SJSA1 (cell line): Measurements from ENCODE around the gene SPACDR. TPM values are rescaled to one million over a fixed set of nuclear protein-coding genes. Genes with fewer than 3 reads are reported as not detected.

Experiments used
- DNase-seq, 2 experiments: peaks; one replicate each; pipeline ENCODE4 v3.0.0-alpha.2; 2015 to 2020; ENCODE audit warnings: low spot score in 2 of 2, low read depth in 1 of 2
- H3K27ac ChIP-seq: fragments of 250-450 bp; sonication (Bioruptor Pico); 2 replicates; pipeline ENCODE4 v1.5.1; 2020; ENCODE audit warnings: mild to moderate bottlenecking, moderate library complexity
- H3K27me3 ChIP-seq: fragments of 250-450 bp; sonication (Bioruptor Pico); replicated peaks from 2 replicates; pipeline ENCODE4 v1.5.1; 2020; ENCODE audit warnings: mild to moderate bottlenecking, moderate library complexity
- H3K36me3 ChIP-seq: fragments of 250-450 bp; sonication (Bioruptor Pico); 2 replicates; pipeline ENCODE4 v1.5.1; 2020; ENCODE audit warnings: mild to moderate bottlenecking
- H3K4me1 ChIP-seq: fragments of 250-450 bp; sonication (Bioruptor Pico); replicated peaks from 2 replicates; pipeline ENCODE4 v1.6.1; 2021; ENCODE audit warnings: mild to moderate bottlenecking
- H3K4me3 ChIP-seq: fragments of 250-450 bp; sonication (Bioruptor Pico); 2 replicates; pipeline ENCODE4 v1.5.1; 2020; ENCODE audit warnings: mild to moderate bottlenecking
- H3K9me3 ChIP-seq: fragments of 250-450 bp; sonication (Bioruptor Pico); replicated peaks from 2 replicates; pipeline ENCODE4 v1.5.1; 2020; ENCODE audit warnings: mild to moderate bottlenecking
- total RNA-seq: library from RNA; depleted of rRNA; stranded (reverse); fragments of >200 nt; shearing (Covaris generic); gene quantifications from 2 replicates; pipeline ENCODE4 v1.2.3, GENCODE V29; 2014

Gene SPACDR
- total RNA-seq, 1 experiment from 2014 or later = 0.66 TPM

DNA sequence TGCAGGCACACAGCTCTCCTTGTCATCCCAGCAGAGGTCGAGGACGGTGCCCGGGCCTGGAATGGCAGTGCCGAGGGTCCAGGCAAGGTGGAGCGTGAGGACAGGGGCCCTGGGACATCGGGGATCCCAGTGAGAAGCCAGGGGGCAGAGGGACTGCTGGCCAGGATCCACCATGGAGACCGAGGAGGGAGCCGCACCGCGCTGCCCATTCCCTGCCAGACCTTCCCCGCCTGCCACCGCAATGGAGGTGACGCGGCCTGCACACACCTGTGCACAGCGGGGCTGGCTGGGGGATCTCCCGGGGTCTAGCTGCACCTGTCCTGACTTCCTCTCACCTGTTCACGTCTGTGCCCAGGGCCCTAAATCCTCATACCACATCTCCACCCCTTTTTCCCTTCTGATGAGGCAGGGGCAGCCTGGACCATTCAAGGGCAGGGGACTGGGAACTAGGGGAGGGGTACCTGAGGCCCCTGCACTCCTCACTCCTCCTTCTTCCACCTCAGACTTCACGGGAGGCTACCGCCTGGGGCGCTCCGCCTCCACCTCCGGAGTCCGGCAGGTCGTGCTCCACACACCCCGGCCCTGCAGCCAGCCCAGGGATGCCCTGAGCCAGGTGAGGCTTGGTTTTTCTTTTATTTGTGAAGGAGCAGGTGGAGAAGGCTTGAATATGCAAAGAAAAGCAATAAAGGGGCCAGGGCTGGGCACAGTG lies 26.6 kb upstream of the SPACDR start:
- H3K4me3 ChIP-seq = no peak overlapping the region
- no peaks in the 10 kb centered on the region for H3K27me3 ChIP-seq
- no peaks in the 10 kb centered on the region for H3K9me3 ChIP-seq
- DNase-seq = no peak
- H3K36me3 ChIP-seq = no peaks in the 10 kb centered on the region
- H3K27ac ChIP-seq = no peak overlapping the region
- H3K4me1 ChIP-seq = no peaks in the 10 kb centered on the region

DNA sequence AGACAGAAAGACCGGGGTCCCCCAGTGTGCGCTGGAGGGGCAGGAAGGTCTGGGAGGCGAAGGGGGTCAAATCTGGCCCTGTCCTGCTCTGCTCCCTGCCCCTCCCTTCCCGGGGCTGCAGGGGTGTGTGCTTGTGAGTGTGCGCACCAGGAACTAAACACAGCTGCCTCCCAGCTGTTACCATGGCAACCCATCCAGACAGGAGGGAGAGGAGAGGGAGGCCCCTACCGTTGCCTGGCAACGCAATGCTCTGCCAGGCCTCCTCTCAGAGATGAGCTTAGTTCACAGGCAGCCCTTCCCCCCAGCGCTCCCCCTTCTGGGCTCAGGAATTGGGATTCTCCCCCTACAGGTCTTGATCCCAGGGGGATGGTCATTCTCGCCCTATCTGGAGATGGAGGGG lies 25.8 kb upstream of the SPACDR start:
- no peaks in the 10 kb centered on the region for H3K9me3 ChIP-seq
- no peaks in the 10 kb centered on the region for H3K36me3 ChIP-seq
- H3K4me1 ChIP-seq = no peaks in the 10 kb centered on the region
- H3K4me3 ChIP-seq = no peak overlapping the region
- no peak overlapping the region for H3K27ac ChIP-seq
- peak; percentile 42 to 79 for DNase-seq
- H3K27me3 ChIP-seq = no peaks in the 10 kb centered on the region

DNA sequence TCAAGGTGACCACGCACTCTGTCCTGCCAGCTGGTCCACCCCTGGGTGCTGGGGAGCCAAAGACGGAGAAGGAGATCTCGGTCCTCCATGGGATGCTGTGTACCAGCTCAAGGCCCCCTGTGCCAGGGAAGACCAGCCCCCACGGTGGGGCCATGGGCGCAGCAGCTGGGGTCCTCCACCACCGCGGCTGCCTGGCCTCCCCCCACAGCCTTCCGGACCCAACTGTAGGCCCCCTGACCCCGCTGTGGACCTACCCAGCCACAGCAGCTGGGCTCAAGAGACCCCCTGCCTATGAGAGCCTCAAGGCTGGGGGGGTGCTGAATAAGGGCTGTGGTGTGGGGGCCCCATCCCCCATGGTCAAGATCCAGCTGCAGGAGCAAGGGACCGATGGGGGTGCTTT lies 25.1 kb upstream of the SPACDR start:
- Histone ChIP-seq H3K4me1 (peaks cover 3% of the 10 kb centered on the region; the same call in 1 of the 2 replicates), H3K9me3 (no peaks in the 10 kb centered on the region), H3K27ac (no peak overlapping the region), H3K4me3 (no peak overlapping the region), H3K36me3 (no peaks in the 10 kb centered on the region), H3K27me3 (no peaks in the 10 kb centered on the region)
- DNase-seq = no peak

DNA sequence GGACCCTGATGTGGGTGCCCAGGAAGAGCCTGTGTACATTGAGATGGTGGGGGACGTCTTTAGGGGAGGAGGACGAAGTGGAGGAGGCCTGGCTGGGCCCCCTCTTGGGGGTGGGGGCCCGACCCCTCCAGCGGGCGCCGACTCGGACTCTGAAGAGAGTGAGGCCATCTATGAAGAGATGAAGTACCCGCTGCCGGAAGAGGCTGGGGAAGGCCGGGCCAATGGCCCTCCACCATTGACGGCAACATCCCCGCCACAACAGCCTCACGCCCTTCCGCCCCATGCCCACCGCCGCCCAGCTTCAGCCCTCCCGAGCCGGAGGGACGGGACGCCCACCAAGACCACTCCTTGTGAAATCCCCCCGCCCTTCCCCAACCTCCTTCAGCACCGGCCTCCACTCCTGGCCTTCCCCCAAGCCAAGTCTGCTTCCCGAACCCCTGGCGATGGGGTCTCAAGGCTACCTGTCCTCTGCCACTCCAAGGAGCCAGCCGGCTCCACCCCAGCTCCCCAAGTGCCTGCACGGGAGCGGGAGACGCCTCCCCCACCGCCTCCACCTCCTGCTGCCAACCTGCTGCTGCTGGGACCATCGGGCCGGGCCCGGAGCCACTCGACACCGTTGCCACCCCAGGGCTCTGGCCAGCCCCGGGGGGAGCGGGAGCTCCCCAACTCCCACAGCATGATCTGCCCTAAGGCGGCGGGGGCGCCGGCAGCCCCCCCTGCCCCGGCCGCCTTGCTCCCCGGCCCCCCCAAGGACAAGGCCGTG lies 24.5 kb upstream of the SPACDR start:
- Histone ChIP-seq H3K4me3 (no peak overlapping the region), H3K9me3 (no peaks in the 10 kb centered on the region), H3K27ac (no peak overlapping the region), H3K36me3 (no peaks in the 10 kb centered on the region), H3K4me1 (peaks cover 6% of the 10 kb centered on the region), H3K27me3 (no peaks in the 10 kb centered on the region)
- DNase-seq = peak in 1 of 2 experiments; percentile 45

DNA sequence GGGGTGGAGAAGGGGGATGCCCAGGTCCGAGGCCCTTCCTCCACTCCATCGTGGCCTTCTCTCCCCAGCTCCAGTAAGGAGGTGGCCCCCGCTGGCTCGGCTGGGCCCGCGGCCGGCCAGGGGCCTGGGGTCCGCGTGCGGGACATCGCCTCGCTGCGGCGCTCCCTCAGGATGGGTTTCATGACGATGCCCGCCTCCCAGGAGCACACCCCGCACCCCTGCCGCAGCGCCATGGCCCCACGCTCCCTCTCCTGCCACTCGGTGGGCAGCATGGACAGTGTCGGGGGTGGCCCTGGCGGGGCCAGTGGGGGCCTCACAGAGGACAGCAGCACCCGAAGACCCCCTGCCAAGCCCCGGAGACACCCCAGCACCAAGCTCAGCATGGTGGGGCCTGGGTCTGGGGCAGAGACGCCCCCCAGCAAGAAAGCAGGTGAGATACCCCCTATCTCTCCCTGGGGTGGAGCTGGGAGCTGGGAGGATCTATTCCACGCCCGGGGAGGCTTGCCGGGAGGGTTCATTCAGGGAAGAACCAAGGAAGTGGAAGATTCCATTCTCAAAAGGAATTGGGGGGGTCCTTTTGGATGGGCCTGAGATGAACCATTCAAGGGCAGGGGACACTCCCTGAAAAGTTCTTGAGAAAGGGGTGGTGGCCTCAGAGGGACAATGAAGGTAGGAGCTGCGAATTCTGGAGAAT lies 22.8 kb upstream of the SPACDR start:
- no peak for DNase-seq
- Histone ChIP-seq H3K27me3 (no peaks in the 10 kb centered on the region), H3K27ac (no peak overlapping the region), H3K4me3 (no peak overlapping the region), H3K36me3 (no peaks in the 10 kb centered on the region), H3K4me1 (peaks cover 14% of the 10 kb centered on the region), H3K9me3 (no peaks in the 10 kb centered on the region)

DNA sequence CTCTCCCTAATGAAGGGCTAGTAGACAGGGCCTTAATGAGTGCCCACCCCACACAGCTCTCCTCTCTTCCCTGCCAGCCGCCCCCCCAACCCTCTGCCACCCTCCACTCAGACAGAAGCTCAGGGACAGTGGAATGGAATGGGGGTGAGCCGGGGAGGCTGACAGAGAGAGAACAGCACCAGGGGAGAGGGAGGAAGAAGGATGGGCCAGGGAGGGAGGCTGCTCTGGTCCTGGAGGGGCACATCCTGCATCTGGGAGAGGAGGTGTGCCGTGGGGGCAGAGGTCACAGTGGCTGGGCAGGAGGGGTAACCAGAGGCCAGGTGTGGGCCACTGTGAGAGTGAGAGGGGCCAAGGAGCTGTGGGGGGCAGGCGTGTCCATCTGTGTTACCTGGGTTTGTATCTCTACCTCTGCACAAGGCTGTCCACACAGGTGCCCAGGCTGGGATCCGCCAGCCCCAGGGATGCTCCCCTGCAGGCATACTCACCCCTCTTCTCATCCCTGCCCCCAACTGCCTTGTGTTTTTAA lies 22.1 kb upstream of the SPACDR start:
- Histone ChIP-seq H3K27ac (no peak overlapping the region), H3K36me3 (no peaks in the 10 kb centered on the region), H3K4me1 (peaks cover 14% of the 10 kb centered on the region), H3K4me3 (no peak overlapping the region), H3K9me3 (no peaks in the 10 kb centered on the region), H3K27me3 (no peaks in the 10 kb centered on the region)
- no peak for DNase-seq

DNA sequence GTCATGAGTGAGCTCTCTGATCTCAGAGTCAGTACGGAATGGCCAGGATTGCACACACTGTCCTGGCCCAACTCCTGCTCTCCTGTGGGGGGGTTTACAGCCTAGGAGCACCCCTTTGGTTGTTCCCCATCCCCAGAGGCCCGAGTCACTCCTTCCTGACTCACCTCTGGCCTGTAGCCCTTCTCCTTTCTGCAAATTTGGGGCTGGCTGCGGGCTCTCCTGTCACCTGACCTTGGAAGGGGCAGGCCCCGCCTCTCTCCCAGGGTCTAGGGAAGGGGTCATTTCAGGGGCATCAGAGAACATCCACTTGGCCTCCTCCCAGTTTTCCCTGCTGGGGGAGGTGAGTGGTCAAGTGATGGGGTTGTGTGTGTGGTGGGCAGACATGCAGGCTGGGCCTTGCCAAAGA lies 21.4 kb upstream of the SPACDR start:
- no peaks in the 10 kb centered on the region for H3K9me3 ChIP-seq
- no peak for DNase-seq
- no peak overlapping the region for H3K27ac ChIP-seq
- H3K36me3 ChIP-seq = no peaks in the 10 kb centered on the region
- H3K4me3 ChIP-seq = no peak overlapping the region
- H3K4me1 ChIP-seq = peaks cover 14% of the 10 kb centered on the region
- no peaks in the 10 kb centered on the region for H3K27me3 ChIP-seq

DNA sequence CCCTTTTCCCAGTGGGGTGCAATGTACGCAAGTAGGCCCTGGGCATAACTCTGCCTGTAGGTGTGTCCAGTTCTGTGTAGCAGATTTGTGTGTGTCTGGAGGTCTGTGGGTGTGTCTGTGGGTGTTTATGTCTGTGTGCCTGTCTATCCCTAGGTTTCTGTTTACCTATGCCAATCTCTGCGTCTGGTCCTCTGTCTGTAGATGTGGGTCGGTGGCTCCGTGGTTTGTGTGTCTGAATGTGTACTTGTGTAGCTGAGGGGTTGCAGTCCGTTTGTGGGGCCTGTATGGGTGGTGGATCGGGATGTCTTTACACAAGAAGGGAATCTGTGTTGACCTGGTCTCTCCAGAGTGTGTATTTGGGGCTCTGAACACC lies 20.6 kb upstream of the SPACDR start:
- H3K27ac ChIP-seq = no peak overlapping the region
- H3K4me3 ChIP-seq = no peak overlapping the region
- H3K4me1 ChIP-seq = peaks cover 15% of the 10 kb centered on the region
- no peaks in the 10 kb centered on the region for H3K9me3 ChIP-seq
- no peak for DNase-seq
- H3K27me3 ChIP-seq = no peaks in the 10 kb centered on the region
- no peaks in the 10 kb centered on the region for H3K36me3 ChIP-seq

DNA sequence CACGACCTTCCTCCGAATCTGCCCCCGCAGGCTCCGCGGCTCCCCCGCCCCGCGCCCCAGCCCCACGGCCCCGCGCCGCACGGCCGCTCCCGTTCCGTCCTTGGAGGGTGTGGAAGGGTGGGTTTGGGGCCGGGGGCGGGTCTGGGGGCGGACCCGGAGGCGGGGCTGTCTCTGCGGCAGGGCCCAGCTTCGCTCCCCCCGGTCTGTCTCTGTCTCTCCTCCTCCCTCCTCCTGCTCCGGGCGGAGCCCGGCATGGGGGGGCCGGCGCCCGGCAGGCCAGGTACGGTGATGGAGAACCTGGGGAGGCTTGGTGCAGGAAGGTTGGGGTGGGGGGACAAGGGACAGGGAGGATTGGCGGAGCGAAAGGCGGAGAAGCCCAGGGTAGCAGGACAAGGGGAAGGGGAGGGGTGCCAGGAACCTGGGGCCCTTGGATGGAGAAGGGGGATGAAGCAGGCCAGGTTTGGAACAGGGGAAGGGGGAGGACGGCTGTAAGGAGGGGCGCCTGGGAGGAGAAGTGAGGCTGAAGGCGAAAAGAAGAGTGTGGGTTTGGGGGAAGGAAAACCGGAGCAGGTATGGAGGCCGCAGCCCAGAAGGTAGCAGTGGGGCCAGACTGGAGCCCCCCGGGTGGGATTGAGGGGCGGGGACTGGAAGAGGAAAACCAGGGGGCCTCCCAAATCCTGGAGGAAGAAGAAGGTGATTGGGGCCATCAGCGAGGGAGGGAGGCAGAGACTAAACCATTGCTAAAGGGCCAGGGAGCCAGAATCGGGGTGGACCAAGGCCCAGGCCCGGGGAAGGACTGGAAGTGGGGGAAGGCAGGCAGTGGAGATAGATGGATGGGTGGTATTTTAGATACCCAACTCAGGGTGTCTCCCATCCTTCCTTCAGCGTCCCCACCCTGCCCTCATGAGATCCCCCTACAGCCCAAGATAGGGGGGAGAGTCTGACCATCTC lies 19.9 kb upstream of the SPACDR start, which contains the start of gene NYAP1:
Gene NYAP1 (plus strand): TSS at position 206 of the 951 bp plus-strand sequence. CDS start 1,385 bp downstream, outside the sequence.
- H3K27ac ChIP-seq = no peak within 1 kb of the TSS
- peak in 1 of 2 experiments; percentile 67 for DNase-seq
- peak within 1 kb of the TSS; percentile 61 for H3K4me3 ChIP-seq
- H3K9me3 ChIP-seq = no peaks in the 10 kb centered on the region
- H3K27me3 ChIP-seq = no peaks in the 10 kb centered on the region
- H3K4me1 ChIP-seq = peaks cover 22% of the 10 kb centered on the region
- no peaks in the 10 kb centered on the region for H3K36me3 ChIP-seq

DNA sequence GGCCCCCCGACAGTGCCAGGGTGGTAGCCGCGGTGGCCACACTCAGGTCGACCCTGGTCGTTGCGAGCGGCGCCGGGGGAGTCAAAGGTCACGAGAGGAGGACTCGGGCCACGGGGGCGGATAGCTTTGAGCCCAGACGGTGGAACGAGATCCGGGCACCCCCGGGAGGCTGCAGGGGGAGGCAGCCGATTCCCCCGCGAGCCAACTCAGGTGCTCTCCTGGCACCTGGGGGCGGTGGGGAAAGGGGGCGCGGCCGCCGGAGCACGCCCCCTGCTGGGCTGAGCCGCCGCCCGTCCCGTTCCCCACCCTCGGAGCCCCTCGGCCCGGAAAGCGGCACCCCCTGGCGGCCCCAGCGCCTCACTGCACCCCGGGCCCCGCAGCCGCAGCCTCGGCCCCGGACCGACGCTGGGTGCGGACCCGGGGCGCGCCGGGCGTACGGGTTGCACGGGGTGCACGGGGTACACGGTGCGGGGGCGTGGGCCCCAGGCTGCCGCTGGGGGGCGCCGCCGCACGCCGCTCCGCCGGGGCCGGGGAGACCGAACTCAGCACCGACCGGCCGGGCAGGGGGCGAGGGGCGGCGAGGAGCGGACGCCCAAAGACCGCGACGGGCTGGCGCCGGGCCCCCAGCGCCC lies 19.1 kb upstream of the SPACDR start:
- Histone ChIP-seq H3K36me3 (peaks cover 7% of the 10 kb centered on the region; the same call in 1 of the 2 replicates), H3K27ac (no peak overlapping the region), H3K27me3 (no peaks in the 10 kb centered on the region), H3K4me3 (peak overlapping the region; percentile 61), H3K4me1 (peaks cover 22% of the 10 kb centered on the region), H3K9me3 (no peaks in the 10 kb centered on the region)
- DNase-seq = peak; percentile 63 to 71

DNA sequence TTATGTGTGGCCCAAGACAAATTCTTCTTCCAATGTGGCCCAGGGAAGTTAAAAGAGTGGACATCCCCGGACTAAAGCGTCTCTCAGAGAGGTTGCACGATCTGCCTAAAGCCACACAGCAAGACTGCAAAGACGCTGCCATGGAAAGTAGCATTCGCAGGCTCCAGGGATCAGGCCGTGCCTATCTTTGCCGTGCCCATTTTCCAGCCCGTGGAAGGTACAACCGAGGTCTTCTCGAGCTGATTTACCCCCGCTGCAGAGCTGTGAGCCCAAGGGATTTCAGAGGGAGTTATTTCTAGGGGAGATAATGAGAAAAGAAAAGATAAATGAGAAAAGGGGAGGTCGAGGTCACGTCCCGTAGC lies 18.6 kb upstream of the SPACDR start:
- Histone ChIP-seq H3K27ac (no peak overlapping the region), H3K4me3 (peak overlapping the region; percentile 61), H3K4me1 (peaks cover 22% of the 10 kb centered on the region), H3K9me3 (no peaks in the 10 kb centered on the region), H3K27me3 (no peaks in the 10 kb centered on the region), H3K36me3 (peaks cover 7% of the 10 kb centered on the region; the same call in 1 of the 2 replicates)
- DNase-seq = no peak

DNA sequence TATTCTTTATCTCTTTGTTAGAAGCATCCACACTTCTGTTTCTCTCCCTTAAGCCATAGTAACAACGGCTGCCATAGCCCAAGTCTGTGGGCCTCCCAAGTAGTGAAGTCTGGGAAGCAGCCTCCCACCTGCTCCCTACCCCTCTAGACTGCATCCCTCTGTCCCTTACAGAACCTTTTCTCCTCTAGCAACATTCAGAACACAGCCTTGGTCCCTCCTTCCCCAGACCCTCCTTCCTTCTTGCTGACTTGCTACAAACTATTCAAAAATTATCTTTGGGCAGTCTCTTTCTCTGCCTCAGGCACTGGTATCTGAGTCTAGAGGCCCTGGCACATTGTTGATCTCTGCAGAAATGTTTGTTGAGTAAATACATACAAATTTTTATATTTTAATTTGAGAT lies 17.4 kb upstream of the SPACDR start:
- Histone ChIP-seq H3K36me3 (peaks cover 18% of the 10 kb centered on the region), H3K27ac (no peak overlapping the region), H3K9me3 (no peaks in the 10 kb centered on the region), H3K27me3 (no peaks in the 10 kb centered on the region), H3K4me1 (peaks cover 30% of the 10 kb centered on the region), H3K4me3 (no peak overlapping the region)
- no peak for DNase-seq
